ENCODE measurements around the gene FAM168A. TPM values are rescaled to one million over a fixed set of nuclear protein-coding genes. Genes with fewer than 3 reads are reported as not detected.

FAM168A gene
- polyA plus RNA-seq, 2 of the 4 experiments (the other 2 are of a cell fraction): 15.3 to 19.2 TPM

DNA sequence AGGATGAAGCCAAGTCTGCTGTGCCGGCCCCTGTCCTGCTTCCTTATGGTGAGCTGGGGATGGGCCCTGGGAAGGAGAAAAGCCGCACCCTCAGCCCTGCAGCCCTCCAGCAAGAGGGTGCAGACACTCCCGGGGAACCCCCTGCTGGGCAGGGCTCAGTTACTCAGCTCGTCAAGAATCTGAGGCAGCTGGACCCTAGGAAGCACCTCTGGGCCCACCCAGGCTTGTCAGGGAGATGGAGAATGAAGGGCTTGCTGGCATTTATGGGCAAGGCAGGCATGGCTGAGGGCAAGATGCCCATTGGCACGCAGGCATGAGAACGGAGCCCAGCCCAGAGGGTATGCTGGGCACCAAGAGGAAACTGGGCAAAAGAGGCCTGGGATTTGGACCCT is 208.8 kb downstream of the FAM168A start:
- ChIA-PET CTCF (interaction anchor here (1.0 to 24.4 kb wide), 8 partner anchors 9 to 272 kb away, joined by 3 to 667 read pairs (median 6); partner anchors contain the start of gene RELT), POLR2A (no interaction called here)
- peak; percentile 19; the same call in 1 of the 2 replicates for TF ChIP-seq POLR2AphosphoS2 (conservative IDR thresholded peaks at IDR 0.05; ENCODE audit: low read length)
- no peak for TF ChIP-seq CBX2 (IDR thresholded peaks at IDR 0.05; ENCODE audit: borderline replicate concordance, low read depth)
- WGBS (ENCODE audit: missing lambda C conversion rate): 50% methylated on average over 4 of the region's 6 CpGs
- ATAC-seq (peak; percentile 1 to 24; a peak in 4 of 6 replicates), FAIRE-seq (no peak), DNase-seq (ENCODE audit: low read depth in 1 of 2, low spot score in 1 of 2) (peak in 1 of 2 experiments; percentile 42)
- Histone ChIP-seq H3K27ac (peak overlapping the region; percentile 57 to 82; a peak in 4 of 6 replicates), H3K4me1 (peaks cover 65% of the 10 kb centered on the region), H3K4me3 (no peak overlapping the region), H3K9me3 (no peaks in the 10 kb centered on the region), H3K4me2 (peak overlapping the region; percentile 57)

DNA sequence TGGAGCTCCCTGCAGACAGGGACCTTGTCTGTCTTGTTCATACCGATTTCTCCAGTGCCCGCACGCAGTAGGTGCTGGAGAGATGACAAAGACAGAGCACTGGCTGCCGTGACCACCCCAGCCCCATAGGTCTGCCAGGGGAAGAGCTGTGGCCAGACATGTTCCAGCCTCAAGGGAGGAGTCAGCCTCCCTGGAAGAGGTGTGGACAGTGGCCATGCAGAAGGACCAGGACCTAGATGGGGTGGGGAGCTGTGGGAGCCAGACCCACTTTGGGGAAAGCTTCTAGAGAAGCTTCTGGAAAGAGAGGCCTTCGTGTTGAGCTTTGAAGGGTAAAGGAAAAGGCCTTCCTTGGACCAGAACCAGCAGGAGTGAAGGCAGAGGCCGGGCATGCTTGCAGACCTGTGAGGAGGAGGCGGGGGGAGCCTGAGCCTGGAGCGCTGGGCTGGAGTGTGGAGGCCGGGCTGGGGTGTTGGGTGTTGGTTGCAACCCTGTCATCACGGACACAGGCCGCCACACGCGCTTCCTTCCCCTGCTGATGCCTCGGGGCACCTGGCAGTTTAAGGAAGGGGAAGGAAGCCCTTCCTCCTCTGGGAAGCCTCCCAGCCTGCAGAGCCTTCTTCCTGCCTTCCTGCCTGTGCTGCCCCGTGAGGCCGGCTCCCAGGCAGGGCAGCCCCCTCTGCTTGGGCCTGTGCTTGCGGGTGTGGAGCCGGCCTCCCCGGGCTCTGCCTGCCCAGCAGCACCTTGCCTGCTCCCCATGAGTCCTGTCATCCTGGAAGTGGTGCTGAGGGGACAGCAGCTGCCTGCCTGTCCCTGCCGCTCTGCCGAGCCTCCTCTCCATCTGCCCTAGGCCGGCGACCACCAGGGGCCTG is 209.4 kb downstream of the FAM168A start:
- 57% methylated on average over 22 of the region's 23 CpGs for WGBS (ENCODE audit: missing lambda C conversion rate)
- peak overlapping the region; percentile 57 to 82; a peak in 4 of 6 replicates for H3K27ac ChIP-seq
- CTCF ChIA-PET: interaction anchor here (1.0 to 24.4 kb wide), 8 partner anchors 10 to 272 kb away, joined by 3 to 667 read pairs (median 6); partner anchors contain the start of gene RELT
- no peak overlapping the region for H3K4me3 ChIP-seq
- TF ChIP-seq TP53 (CRISPR knock-in tag; IDR thresholded peaks at IDR 0.05): no peak
- TF ChIP-seq POLR2AphosphoS2 (conservative IDR thresholded peaks at IDR 0.05; ENCODE audit: low read length): 0 out of 2 replicates have a peak, but pooled peaks have one; percentile 7
- H3K4me1 ChIP-seq: peaks cover 71% of the 10 kb centered on the region
- peak; percentile 5 to 9; a peak in 4 of 6 replicates for ATAC-seq
- no peak for DNase-seq (ENCODE audit: low read depth in 1 of 2, low spot score in 1 of 2)
- H3K4me2 ChIP-seq: peak overlapping the region; percentile 57
- FAIRE-seq: no peak
- POLR2A ChIA-PET: no interaction called here
- H3K9me3 ChIP-seq: no peaks in the 10 kb centered on the region

DNA sequence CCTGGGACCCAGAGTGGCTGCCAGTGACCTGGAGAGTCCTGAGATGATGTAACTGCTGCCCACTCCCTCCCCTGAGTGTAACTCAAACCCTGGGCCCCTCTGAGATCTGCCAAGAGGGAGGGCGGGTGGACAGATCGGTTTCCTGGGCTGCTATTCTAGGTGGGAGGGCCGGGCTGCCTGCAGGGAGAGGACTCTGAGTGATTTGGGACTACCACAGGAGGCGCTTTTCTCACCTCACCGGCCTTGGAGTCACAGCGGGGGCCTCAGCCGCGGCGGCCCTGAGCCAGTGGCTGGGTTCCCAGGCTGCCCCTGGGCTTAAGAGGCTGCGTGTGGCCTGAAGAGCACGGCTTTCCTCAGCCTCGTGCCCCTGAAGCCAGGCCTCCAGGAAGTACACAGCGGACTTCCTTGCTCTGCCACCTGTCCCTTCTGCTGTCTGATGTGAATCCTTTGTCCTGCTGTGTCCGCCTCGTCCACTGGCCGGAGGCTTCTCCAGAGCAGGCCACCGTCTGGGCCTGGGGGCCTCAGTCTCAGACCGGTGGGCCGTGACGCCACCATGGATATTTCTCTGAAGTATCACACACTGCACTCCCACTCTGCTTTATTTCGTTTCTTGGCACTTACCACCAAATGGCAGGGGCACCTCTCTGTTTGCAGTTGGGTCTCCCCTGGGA is 210.2 kb downstream of the FAM168A start:
- POLR2A ChIA-PET: no interaction called here
- H3K4me1 ChIP-seq: peaks cover 76% of the 10 kb centered on the region
- TF ChIP-seq, protein P1, sequence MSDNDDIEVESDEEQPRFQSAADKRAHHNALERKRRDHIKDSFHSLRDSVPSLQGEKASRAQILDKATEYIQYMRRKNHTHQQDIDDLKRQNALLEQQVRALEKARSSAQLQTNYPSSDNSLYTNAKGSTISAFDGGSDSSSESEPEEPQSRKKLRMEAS (IDR thresholded peaks at IDR 0.05): 0 out of 2 replicates have a peak, but pooled peaks have one; percentile 1
- no peak for TF ChIP-seq TP53 (CRISPR knock-in tag; IDR thresholded peaks at IDR 0.05)
- ATAC-seq: no peak
- DNase-seq (ENCODE audit: low read depth in 1 of 2, low spot score in 1 of 2): no peak
- no peak overlapping the region for H3K4me3 ChIP-seq
- 86% methylated on average over 15 of the region's 21 CpGs for WGBS (ENCODE audit: missing lambda C conversion rate)
- peak overlapping the region; percentile 57 for H3K4me2 ChIP-seq
- H3K27ac ChIP-seq: peak overlapping the region; percentile 57 to 82; a peak in 4 of 6 replicates
- FAIRE-seq: no peak
- CTCF ChIA-PET: interaction anchor here (1.0 to 24.4 kb wide), 6 partner anchors 10 to 98 kb away, joined by 3 to 667 read pairs (median 6); partner anchors contain the start of gene RELT
- H3K9me3 ChIP-seq: no peaks in the 10 kb centered on the region

DNA sequence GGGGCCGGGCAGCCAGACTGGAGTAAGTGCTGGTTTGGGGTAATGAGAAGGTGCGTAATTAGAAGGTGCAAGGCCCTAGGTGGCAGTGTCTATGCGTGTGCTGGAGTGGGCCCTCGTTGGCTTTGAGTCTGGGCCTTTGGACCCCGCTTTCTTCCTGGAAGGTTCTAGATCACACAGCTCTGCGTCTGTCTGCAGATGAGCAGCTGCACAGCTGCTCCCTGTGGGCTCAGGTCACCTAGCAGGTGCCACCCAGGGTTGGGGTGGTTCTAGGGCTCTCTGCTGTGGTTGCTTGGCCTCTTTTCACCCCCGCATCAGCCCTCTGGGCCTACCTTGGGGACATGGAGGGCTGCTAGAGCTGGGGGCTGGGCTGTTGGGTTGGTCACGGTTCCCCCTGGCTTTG is 211.4 kb downstream of the FAM168A start:
- WGBS (ENCODE audit: missing lambda C conversion rate): 89% methylated on average over 7 of the region's 8 CpGs
- ChIA-PET POLR2A (no interaction called here), CTCF (interaction anchor here (24.4 kb wide), 1 partner anchor 20 kb away, joined by 667 read pairs; the partner anchor contains the start of gene RELT)
- no peak overlapping the region for H3K4me3 ChIP-seq
- no peak for ATAC-seq
- DNase-seq (ENCODE audit: low read depth in 1 of 2, low spot score in 1 of 2): no peak
- no peak for FAIRE-seq
- no peak overlapping the region; the same call in 2 of the 3 replicates for H3K4me2 ChIP-seq
- TF ChIP-seq, protein P1 (IDR thresholded peaks at IDR 0.05): no peak
- TF ChIP-seq FOXS1 (CRISPR knock-in tag; IDR thresholded peaks at IDR 0.05): no peak
- no peak for TF ChIP-seq ZNF302 (CRISPR knock-in tag; IDR thresholded peaks at IDR 0.05)
- TF ChIP-seq, protein P2, sequence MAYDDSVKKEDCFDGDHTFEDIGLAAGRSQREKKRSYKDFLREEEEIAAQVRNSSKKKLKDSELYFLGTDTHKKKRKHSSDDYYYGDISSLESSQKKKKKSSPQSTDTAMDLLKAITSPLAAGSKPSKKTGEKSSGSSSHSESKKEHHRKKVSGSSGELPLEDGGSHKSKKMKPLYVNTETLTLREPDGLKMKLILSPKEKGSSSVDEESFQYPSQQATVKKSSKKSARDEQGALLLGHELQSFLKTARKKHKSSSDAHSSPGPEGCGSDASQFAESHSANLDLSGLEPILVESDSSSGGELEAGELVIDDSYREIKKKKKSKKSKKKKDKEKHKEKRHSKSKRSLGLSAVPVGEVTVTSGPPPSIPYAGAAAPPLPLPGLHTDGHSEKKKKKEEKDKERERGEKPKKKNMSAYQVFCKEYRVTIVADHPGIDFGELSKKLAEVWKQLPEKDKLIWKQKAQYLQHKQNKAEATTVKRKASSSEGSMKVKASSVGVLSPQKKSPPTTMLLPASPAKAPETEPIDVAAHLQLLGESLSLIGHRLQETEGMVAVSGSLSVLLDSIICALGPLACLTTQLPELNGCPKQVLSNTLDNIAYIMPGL (CRISPR knock-in tag; IDR thresholded peaks at IDR 0.05; ENCODE audit: borderline replicate concordance): no peak
- TF ChIP-seq KDM5A (IDR thresholded peaks at IDR 0.05): no peak
- TF ChIP-seq, protein P3, sequence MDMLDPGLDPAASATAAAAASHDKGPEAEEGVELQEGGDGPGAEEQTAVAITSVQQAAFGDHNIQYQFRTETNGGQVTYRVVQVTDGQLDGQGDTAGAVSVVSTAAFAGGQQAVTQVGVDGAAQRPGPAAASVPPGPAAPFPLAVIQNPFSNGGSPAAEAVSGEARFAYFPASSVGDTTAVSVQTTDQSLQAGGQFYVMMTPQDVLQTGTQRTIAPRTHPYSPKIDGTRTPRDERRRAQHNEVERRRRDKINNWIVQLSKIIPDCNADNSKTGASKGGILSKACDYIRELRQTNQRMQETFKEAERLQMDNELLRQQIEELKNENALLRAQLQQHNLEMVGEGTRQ (IDR thresholded peaks at IDR 0.05): no peak
- TF ChIP-seq RNF2 (IDR thresholded peaks at IDR 0.05; ENCODE audit: borderline replicate concordance, low read depth): no peak
- no peak for TF ChIP-seq EP300 (IDR thresholded peaks at IDR 0.05)
- H3K27ac ChIP-seq: peak overlapping the region; percentile 43 to 80; a peak in 4 of 6 replicates
- peaks cover 77% of the 10 kb centered on the region for H3K4me1 ChIP-seq
- no peaks in the 10 kb centered on the region for H3K9me3 ChIP-seq

Data from A549 (cell line).